PC-3 (cell line): ENCODE measurements around the gene TMEM158. TPM values are rescaled to one million over a fixed set of nuclear protein-coding genes. Genes with fewer than 3 reads are reported as not detected.

Source experiments
- ATAC-seq: fragments of 200-7000 bp; cut with Tn5 transposase; 2 replicates; pipeline ENCODE4 v1.9.1; 2020; ENCODE audit warnings: mild to moderate bottlenecking, moderate library complexity
- BruUV-seq: library from RNA; stranded (reverse); fragments of 400-500 nt; replicated peaks from 2 replicates; lab custom pipeline; 2021; lab: Mats Ljungman, UMichigan
- CTCF ChIA-PET: fragments of 300-600 bp; sonication (Branson Sonifier 250); formaldehyde crosslinking; loops from one replicate; lab custom pipeline; 2022; ENCODE audit warnings: antibody characterized with exemption; lab: Charles Lee
- POLR2A ChIA-PET: fragments of 300-600 bp; sonication (Branson Sonifier 250); formaldehyde crosslinking; loops from one replicate; lab custom pipeline; 2022; ENCODE audit warnings: antibody characterized with exemption; ENCODE audit not compliant: unreplicated experiment; lab: Charles Lee
- DNase-seq: peaks from one replicate; pipeline ENCODE4 v3.0.0-alpha.2; 2015
- H2AFZ ChIP-seq: fragments of 300-600 bp; sonication (generic); 2 replicates; pipeline ENCODE4 v1.6.0; 2016; ENCODE audit warnings: antibody characterized with exemption, low read length
- H3F3A ChIP-seq: fragments of 300-600 bp; sonication (generic); one replicate; pipeline ENCODE4 v1.6.0; 2017; ENCODE audit warnings: antibody characterized with exemption, low read length, control low read depth, mild to moderate bottlenecking; ENCODE audit not compliant: unreplicated experiment
- H3K27ac ChIP-seq: fragments of 300-600 bp; sonication (generic); 2 replicates; pipeline ENCODE4 v1.5.1; 2016; ENCODE audit warnings: mild to moderate bottlenecking, low read length
- H3K27me3 ChIP-seq: fragments of 300-600 bp; sonication (generic); 2 replicates; pipeline ENCODE4 v1.6.1; 2016; ENCODE audit warnings: low read length, mixed read lengths
- H3K36me3 ChIP-seq: fragments of 300-600 bp; sonication (generic); 2 replicates; pipeline ENCODE4 v1.6.1; 2016; ENCODE audit warnings: low read depth, mixed run types, low read length, mixed read lengths
- H3K4me1 ChIP-seq: fragments of 300-600 bp; sonication (generic); 2 replicates; pipeline ENCODE4 v1.5.1; 2016; ENCODE audit warnings: low read length; ENCODE audit not compliant: insufficient read depth
- H3K4me2 ChIP-seq: fragments of 300-600 bp; sonication (generic); 2 replicates; pipeline ENCODE4 v1.6.0; 2016; ENCODE audit warnings: low read length
- H3K4me3 ChIP-seq: fragments of 300-600 bp; sonication (generic); 2 replicates; pipeline ENCODE4 v1.5.1; 2016; ENCODE audit warnings: mild to moderate bottlenecking, low read length, mixed read lengths
- H3K79me2 ChIP-seq: fragments of 300-600 bp; sonication (generic); 2 replicates; pipeline ENCODE4 v1.6.1; 2017; ENCODE audit warnings: low read length, mixed read lengths
- H3K9ac ChIP-seq: fragments of 300-600 bp; sonication (generic); 2 replicates; pipeline ENCODE4 v1.6.0; 2016; ENCODE audit warnings: mild to moderate bottlenecking, low read length
- H3K9me2 ChIP-seq: fragments of 300-600 bp; sonication (generic); replicated peaks from 2 replicates; pipeline ENCODE4 v1.6.1; 2016; ENCODE audit warnings: mixed run types, low read length, mixed read lengths
- H3K9me3 ChIP-seq: fragments of 300-600 bp; sonication (generic); 2 replicates; pipeline ENCODE4 v1.6.1; 2016; ENCODE audit warnings: low read length, mixed read lengths
- H4K20me1 ChIP-seq: fragments of 300-600 bp; sonication (generic); 2 replicates; pipeline ENCODE4 v1.6.1; 2016; ENCODE audit warnings: low read length, mixed read lengths
- EZH2 ChIP-seq: fragments of 300-600 bp; sonication (generic); IDR thresholded peaks from one replicate; pipeline ENCODE4 v1.6.1; 2017; ENCODE audit warnings: antibody characterized with exemption, mild to moderate bottlenecking, low read length; ENCODE audit not compliant: unreplicated experiment
- EZH2phosphoT487 ChIP-seq: fragments of 300-600 bp; sonication (generic); IDR thresholded peaks from 2 replicates; pipeline ENCODE4 v1.6.1; 2018; ENCODE audit warnings: mild to moderate bottlenecking, antibody characterized with exemption, low read length, borderline replicate concordance
- intact Hi-C: fragments of 100-400 bp; cut with micrococcal nuclease; formaldehyde crosslinking; loops from 2 replicates; pipeline ENCODE4 v1.9.0; 2023
- total RNA-seq: library from RNA; depleted of rRNA; stranded (reverse); fragments of >200 nt; gene quantifications from 2 replicates; pipeline ENCODE4 v1.2.3, GENCODE V29; 2014
- TF ChIP-seq, protein P1 (sequence below): fragments of 300-600 bp; sonication (generic); conservative IDR thresholded peaks from 2 replicates; pipeline ENCODE4 v1.5.1; 2017; ENCODE audit warnings: antibody characterized with exemption, low read depth, mild to moderate bottlenecking, low read length

TMEM158 gene
- total RNA-seq, 1 experiment from 2014 or later: 82.9 TPM

- H3K27ac ChIP-seq: no peak overlapping the region
These were observed 47.8 kb upstream of the TMEM158 start for GRCh38 chr3:45273681-45274515.

DNA sequence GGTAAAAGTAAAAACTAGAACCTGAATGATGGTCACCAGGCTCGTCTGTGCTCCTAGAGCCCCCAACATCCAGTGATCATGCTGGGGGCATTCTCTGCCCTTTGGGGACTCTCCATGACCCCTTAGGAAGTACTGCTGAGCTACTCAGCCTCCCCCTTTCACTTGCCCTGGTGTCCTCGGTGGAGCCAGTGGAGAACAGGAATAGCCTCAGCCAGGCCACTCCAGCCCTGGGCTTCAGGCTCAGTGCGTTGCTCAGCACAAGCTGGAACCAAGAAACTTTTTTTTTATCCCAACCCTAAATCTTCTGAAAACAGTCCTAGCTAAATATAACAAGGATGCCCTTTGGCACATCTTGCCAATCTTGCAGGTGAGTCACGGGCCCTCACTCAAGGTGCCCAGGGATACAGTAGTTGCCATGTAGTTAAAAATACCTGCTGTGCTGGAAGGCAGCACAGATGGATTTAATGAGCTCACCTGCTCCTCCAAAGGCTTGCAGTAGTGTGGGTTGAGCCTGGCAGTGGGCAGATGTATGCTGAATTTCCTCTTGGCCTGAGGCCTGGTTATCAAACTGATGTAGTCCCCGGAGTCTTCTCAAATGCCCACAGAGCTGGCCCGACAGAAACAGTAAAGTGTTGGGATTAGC lies 46.9 kb upstream of the TMEM158 start:
- no peaks in the 10 kb centered on the region for H3K36me3 ChIP-seq
- H3K79me2 ChIP-seq: no peaks in the 10 kb centered on the region
- no peaks in the 10 kb centered on the region for H3K9me2 ChIP-seq
- H3K9me3 ChIP-seq: 0 out of 2 replicates have a peak, but pooled peaks cover 9% of the 10 kb centered on the region
- no TSS peak for BruUV-seq
- no peak for TF ChIP-seq EZH2
- TF ChIP-seq, protein P1, sequence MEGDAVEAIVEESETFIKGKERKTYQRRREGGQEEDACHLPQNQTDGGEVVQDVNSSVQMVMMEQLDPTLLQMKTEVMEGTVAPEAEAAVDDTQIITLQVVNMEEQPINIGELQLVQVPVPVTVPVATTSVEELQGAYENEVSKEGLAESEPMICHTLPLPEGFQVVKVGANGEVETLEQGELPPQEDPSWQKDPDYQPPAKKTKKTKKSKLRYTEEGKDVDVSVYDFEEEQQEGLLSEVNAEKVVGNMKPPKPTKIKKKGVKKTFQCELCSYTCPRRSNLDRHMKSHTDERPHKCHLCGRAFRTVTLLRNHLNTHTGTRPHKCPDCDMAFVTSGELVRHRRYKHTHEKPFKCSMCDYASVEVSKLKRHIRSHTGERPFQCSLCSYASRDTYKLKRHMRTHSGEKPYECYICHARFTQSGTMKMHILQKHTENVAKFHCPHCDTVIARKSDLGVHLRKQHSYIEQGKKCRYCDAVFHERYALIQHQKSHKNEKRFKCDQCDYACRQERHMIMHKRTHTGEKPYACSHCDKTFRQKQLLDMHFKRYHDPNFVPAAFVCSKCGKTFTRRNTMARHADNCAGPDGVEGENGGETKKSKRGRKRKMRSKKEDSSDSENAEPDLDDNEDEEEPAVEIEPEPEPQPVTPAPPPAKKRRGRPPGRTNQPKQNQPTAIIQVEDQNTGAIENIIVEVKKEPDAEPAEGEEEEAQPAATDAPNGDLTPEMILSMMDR: no peak
- TF ChIP-seq EZH2phosphoT487: no peak
- CTCF ChIA-PET: interaction anchor here (0.6 kb wide), 1 partner anchor 21 kb away, joined by 3 read pairs; no protein-coding TSS in a partner anchor
- no peak overlapping the region for H3K4me3 ChIP-seq
- peaks cover 16% of the 10 kb centered on the region for H3K4me1 ChIP-seq
- intact Hi-C loops: no loop called here
- DNase-seq: peak; percentile 67
- H2AFZ ChIP-seq: no peak overlapping the region
- no peak overlapping the region for H3K9ac ChIP-seq
- no peaks in the 10 kb centered on the region for H4K20me1 ChIP-seq
- POLR2A ChIA-PET: no interaction called here
- peak overlapping the region; percentile 26 for H3K4me2 ChIP-seq
- H3F3A ChIP-seq: no peaks in the 10 kb centered on the region
- no peaks in the 10 kb centered on the region for H3K27me3 ChIP-seq
- H3K27ac ChIP-seq: no peak overlapping the region
- ATAC-seq: peak; percentile 67

More at GRCh38 chr3:45273681-45274515, 47.8 kb upstream of the TMEM158 start:
- Histone ChIP-seq H3K27me3 (no peaks in the 10 kb centered on the region), H2AFZ (no peak overlapping the region), H3K4me2 (no peak overlapping the region), H3F3A (no peaks in the 10 kb centered on the region), H3K9ac (no peak overlapping the region), H3K4me3 (no peak overlapping the region), H3K9me2 (no peaks in the 10 kb centered on the region), H3K4me1 (peaks cover 13% of the 10 kb centered on the region), H3K36me3 (no peaks in the 10 kb centered on the region), H4K20me1 (no peaks in the 10 kb centered on the region), H3K9me3 (0 out of 2 replicates have a peak, but pooled peaks cover 9% of the 10 kb centered on the region), H3K79me2 (no peaks in the 10 kb centered on the region)
- intact Hi-C loops: no loop called here
- CTCF ChIA-PET: no interaction called here
- DNase-seq (no peak), ATAC-seq (no peak)
- TF ChIP-seq, protein P1: no peak
- TF ChIP-seq EZH2phosphoT487 (no peak), EZH2 (no peak)
- POLR2A ChIA-PET: no interaction called here
- no TSS peak for BruUV-seq
